NCI-H128 (cell line): ENCODE results near the gene LAPTM4A.
A peak's percentile ranks its signal among the peaks of the same experiment; 100 is the strongest.
"Not testable (repeated sequence)": the region's sequence is repeated elsewhere in the genome, so short reads cannot be mapped to it uniquely, and the experiment has no call there.

Experiments used
- DNase-seq: peaks from one replicate; lab custom pipeline; 2025; ENCODE audit not compliant: unreplicated experiment; lab: John Stamatoyannopoulos, UW

Gene LAPTM4A

GRCh38 chr2:20051532-20052228, at the start of gene LAPTM4A:
Gene LAPTM4A (minus strand): TSS chr2:20051628. CDS start chr2:20051520, 108 bp downstream.
- peak; percentile 98 for DNase-seq

GRCh38 chr2:20100711-20101110, 49.3 kb upstream of the LAPTM4A start:
- DNase-seq: no peak

GRCh38 chr2:20099780-20100179, 48.4 kb upstream of the LAPTM4A start:
- DNase-seq: no peak

- DNase-seq: peak; percentile 48
These were observed 46.7 kb upstream of the LAPTM4A start for GRCh38 chr2:20097889-20098714.

GRCh38 chr2:20095469-20095868, 44.0 kb upstream of the LAPTM4A start:
- no peak for DNase-seq

- DNase-seq: no peak
These were observed 43.5 kb upstream of the LAPTM4A start for GRCh38 chr2:20094955-20095354.

GRCh38 chr2:20094142-20094755, 42.8 kb upstream of the LAPTM4A start:
- DNase-seq: no peak

- no peak for DNase-seq
These were observed 42.1 kb upstream of the LAPTM4A start for GRCh38 chr2:20093263-20094141.

GRCh38 chr2:20092901-20093235, 41.4 kb upstream of the LAPTM4A start:
- no peak for DNase-seq

- no peak for DNase-seq
These were observed 40.9 kb upstream of the LAPTM4A start for GRCh38 chr2:20092226-20092900.

- DNase-seq: no peak
These were observed 40.0 kb upstream of the LAPTM4A start for GRCh38 chr2:20091305-20091991.

- DNase-seq: no peak
These were observed 38.5 kb upstream of the LAPTM4A start for GRCh38 chr2:20089715-20090464.

GRCh38 chr2:20085909-20086308, 34.5 kb upstream of the LAPTM4A start:
- DNase-seq: not testable (repeated sequence)

GRCh38 chr2:20082812-20083211, 31.4 kb upstream of the LAPTM4A start:
- not testable (repeated sequence) for DNase-seq

GRCh38 chr2:20081841-20082240, 30.4 kb upstream of the LAPTM4A start:
- no peak for DNase-seq

- no peak for DNase-seq
These were observed 29.5 kb upstream of the LAPTM4A start for GRCh38 chr2:20080839-20081415.

GRCh38 chr2:20080428-20080827, 29.0 kb upstream of the LAPTM4A start:
- DNase-seq: no peak

GRCh38 chr2:20079546-20080115, 28.2 kb upstream of the LAPTM4A start:
- DNase-seq: no peak
